Measurements from ENCODE around the gene CDYL.

The CDYL gene, protein sequence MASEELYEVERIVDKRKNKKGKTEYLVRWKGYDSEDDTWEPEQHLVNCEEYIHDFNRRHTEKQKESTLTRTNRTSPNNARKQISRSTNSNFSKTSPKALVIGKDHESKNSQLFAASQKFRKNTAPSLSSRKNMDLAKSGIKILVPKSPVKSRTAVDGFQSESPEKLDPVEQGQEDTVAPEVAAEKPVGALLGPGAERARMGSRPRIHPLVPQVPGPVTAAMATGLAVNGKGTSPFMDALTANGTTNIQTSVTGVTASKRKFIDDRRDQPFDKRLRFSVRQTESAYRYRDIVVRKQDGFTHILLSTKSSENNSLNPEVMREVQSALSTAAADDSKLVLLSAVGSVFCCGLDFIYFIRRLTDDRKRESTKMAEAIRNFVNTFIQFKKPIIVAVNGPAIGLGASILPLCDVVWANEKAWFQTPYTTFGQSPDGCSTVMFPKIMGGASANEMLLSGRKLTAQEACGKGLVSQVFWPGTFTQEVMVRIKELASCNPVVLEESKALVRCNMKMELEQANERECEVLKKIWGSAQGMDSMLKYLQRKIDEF

DNA sequence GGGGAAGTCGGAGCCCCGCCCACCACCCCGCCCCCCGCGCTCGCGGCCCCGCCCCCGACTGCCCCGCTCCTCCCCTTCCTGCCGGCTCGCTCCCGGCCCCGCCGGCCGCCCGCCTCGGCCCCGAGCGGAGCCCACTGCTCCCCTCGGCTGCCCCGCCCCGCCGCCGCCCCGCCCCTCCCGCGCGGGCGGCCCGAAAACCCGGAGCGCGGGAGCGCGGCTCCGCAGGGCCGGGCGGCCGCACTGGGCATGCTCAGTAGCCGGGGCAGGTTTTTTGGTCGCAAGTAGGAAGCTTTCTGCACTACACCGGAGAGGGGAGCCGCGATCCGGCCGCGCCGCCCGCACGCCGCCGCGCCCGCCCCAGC is at the start of gene CDYL:
TSS of gene CDYL (plus strand) at position 274 of the 362 bp plus-strand sequence. CDS start 380 bp downstream, outside the sequence.
- peak; percentile 95 for DNase-seq (ENCODE audit: low spot score)

DNA sequence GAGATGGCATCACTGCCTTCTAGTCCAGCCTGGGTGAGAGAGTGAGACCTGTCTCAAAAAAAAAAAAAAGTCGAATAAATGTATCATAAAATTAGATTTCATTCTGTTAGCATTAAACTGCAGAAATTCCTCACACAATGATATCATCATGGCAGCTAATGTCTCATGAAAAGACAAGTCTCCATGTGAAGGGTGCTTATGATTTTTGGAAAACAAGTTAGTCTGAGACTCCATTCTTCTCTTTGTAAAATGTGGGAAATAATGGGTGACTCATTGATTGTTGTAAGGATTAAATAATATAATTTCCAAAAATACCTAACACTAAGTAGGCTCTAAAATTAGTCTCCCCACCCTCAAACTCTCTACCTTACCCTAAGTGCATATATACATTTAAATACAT is 49.6 kb upstream of the CDYL start:
- DNase-seq (ENCODE audit: low spot score): peak; percentile 52

DNA sequence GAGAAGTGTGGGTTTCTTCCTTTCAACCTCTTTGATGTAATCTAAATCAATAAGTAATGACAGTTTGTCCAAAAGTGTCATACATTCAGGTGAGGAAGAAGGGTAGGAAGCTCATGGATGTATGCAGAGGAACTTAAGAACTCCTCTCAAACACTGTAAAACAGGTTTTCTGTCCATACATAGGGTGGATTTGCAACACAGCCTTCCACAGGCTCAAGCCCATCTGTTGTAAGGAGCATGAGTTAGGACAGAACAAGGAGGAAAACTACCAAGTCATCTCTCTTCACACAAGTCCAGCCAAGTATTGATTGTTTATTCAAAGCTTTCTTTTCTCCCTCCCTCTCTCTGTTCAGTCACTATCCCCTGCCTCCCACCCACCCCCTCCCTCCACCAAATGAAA is 49.0 kb upstream of the CDYL start:
- peak; percentile 75 for DNase-seq (ENCODE audit: low spot score)

DNA sequence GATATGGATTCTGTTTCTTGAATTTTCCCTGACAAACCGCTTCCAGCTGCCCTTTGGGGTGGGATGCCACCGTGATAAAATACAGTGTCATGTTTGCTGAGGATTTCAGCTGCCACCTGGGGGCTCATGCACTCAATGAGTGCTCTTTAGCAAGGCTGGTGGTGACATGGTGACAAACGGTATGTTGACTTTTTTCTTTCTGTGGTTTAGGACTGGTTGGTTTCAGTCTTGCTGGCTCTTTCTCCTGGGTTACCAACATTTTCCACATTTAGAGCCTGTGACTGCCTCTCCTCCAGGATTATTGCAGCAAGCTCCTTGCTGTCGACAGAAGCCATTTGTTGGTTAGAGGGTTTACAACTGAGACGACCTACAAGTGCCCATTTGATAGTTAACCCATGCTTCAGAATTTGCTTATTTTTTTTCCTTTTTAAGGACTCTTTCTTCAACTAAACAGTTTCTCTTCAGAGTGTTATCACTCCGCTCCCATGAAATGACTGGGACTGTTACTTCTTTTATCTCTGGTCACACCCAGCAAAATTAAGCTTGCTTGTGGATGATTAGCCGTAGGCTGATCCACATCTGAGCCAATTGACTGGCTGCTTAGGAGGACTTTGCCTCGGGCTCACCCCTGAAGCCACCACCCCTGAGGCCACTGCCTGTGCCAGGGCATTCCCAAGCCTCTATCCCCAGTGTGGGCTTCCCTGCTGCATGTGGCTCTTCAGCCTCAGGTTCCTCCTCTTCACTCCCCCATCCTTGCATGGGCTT is 48.4 kb upstream of the CDYL start:
- peak; percentile 89 for DNase-seq (ENCODE audit: low spot score)

DNA sequence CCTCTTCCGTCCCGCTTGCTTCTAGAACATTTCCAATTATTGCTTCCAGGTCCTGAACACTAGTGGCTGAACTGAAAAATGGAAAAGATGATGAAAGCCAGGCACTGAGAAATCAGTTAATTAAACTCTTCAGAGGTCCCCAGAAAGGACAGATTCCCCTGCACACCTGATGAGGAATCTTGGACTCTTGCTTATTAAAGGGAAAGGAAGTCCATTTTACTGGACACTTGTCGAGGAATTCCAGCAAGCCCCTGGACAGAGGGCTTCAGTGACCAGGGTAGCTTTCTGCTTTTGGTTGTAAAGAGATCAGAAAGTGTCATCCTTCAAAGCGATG is 47.8 kb upstream of the CDYL start:
- no peak for DNase-seq (ENCODE audit: low spot score)

DNA sequence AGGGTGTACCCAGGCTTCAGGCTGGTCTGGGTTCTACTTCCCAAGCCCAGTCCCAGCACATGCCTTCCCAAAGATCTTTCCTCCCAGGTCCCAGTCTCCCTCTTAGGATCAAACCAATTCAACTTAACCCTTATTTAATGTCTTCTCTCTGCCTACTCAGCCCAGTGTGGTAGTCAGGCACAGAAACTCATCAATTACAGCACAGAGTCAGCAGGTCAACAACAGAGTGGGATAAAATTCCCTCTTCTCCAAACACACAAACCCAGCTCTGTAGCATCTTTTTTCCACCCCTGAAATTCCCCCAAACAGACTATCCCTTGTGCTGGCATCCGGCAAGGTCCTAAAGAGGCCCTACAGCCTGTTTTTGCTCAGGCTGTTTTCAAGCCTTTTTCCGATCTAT is 47.3 kb upstream of the CDYL start:
- DNase-seq (ENCODE audit: low spot score): no peak

DNA sequence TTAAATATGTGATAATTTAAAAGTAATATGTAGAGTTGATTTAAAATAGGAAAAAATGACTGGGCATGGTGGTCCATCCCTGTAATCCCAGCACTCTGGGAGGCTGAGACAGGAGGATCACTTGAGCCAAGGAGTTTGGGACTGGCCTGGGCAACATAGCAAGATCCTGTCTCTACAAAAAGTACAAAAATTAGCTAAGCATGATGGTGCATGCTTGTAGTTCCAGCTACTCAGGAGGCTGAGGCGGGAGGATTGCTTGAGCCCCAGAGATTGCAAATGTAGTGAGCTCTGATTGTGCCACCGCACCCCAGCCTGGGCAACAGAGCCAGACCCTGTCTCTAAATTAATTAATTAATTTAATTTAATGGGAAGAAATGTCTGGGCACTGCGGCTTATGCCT is 44.2 kb upstream of the CDYL start:
- DNase-seq (ENCODE audit: low spot score): no peak

DNA sequence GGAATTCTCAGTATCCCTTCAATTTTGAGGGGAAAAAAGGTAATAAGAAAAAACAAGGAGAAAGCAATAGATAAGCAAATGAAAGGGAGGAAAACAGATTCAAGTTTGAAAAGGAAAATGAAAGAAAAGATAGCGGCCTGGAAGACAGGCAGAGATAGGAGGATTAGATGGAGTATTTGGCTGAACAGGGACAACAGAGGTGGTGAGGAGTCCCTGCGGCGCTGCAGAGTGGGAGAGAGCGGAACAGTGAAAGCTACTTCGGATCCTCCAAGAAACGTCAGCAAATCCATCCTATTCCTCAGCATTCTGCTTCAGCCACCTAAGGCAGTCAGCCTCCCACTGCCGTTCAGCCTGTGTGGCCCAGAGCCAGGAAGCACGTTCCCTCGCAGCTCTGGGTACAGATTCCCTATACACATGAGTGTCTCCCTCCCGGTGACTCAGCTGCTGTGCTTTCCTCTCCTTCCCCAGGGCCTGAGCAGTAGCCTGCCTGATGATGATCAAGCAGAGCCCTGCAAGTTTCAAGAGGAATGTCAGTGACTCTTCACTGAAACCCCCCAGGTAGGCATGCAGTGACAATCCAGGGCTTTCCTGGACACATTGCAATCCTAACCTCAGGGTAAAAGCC is 43.4 kb upstream of the CDYL start:
- DNase-seq (ENCODE audit: low spot score): peak; percentile 79

DNA sequence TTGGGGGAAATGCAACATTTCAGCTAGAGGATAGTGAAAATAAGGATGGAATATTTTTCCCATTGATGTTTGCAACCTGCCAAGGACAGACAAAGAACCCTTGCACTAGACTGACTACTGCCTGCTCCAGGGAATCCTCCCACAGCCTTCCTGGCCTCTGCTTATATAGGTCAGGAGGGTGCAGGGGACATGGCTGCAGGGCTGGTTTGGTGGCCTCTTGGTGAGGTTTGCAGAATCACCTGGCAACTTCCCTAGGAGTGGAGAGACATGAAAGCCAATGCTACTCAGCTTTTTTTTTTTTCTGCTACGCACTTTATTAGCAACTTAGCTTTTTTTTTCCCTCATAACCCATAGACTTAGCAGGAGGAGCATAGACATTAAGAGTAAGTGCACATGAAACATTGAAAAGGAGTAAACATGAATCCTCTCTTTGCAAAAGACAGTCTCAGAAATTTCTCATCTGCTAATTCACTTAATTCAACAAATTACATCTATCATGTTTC is 39.8 kb upstream of the CDYL start:
- no peak for DNase-seq (ENCODE audit: low spot score)

DNA sequence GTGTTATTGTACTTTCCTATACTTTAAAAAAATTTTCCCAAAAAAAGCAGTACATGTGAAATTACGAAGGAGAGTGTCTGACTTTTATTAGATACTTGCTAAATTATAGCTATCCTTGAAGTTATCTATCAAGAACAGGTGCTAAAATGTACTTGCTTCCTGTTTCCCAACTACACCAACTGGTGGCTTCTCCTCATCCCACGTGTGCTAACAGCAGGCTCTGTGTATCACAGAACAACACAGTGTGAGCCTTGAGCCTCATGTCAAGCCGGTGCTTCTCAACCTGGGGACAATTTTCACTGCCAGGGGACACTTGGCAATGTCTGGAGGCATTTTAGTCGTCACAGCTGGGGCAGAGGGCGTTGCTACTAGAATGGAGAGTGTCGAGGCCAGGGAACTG is 36.2 kb upstream of the CDYL start:
- no peak for DNase-seq (ENCODE audit: low spot score)

DNA sequence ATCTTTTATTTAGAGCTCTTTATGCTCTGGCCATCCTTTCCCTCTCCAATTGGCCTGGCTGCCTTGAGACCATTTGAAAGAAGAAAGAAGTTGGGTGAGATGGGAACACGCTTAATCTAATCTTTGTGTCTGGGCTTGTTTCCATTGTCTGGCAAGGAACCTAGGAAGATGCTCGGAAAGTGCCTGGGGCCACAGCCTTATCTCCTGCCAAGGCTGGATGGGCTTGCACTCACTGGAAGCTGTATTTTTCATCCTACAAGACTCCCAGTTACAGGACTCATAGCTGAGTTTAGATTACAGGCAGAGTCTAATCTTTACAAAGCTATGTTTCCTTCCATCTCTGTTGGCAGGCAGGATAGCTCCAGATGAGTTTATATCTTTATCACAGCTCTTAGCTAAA is 33.1 kb upstream of the CDYL start:
- DNase-seq (ENCODE audit: low spot score): no peak

DNA sequence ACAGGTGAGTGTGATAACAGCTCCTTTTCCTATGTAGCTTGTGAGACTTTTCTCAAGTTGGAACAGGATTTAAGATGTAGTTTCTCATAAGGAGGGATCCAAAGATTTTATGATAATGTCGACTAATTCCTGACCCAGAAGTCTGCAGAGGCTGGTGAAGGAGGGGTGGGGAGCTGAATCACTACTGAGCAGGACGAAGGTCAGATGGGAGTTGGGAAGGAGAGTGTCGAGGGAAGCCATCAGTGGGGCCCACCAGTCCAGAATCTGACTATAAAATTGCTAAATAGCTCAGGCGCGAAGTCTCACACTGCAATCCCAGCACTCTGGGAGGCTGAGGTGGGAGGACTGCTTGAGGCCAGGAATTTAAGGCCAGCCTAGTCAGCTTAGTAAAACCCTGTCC is 32.3 kb upstream of the CDYL start:
- no peak for DNase-seq (ENCODE audit: low spot score)

DNA sequence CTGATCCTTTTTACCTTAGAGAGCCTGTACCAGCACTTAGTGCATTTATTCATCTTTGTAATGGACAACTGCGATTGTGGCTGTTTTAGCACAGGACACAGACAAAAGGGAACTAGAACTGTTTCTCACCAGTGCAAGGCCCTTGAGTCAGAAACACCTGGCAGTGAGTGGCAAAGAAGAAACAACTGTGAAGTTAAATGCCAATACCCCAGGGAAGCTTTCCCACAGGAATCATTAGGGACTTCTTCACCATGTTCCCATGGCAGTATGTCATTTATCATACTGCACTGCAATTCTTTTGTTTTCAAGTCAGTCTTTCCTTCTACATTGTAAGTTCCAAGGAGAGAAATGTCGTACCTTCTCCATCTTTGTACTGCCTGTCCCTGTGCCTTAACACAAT is 28.6 kb upstream of the CDYL start:
- no peak for DNase-seq (ENCODE audit: low spot score)

DNA sequence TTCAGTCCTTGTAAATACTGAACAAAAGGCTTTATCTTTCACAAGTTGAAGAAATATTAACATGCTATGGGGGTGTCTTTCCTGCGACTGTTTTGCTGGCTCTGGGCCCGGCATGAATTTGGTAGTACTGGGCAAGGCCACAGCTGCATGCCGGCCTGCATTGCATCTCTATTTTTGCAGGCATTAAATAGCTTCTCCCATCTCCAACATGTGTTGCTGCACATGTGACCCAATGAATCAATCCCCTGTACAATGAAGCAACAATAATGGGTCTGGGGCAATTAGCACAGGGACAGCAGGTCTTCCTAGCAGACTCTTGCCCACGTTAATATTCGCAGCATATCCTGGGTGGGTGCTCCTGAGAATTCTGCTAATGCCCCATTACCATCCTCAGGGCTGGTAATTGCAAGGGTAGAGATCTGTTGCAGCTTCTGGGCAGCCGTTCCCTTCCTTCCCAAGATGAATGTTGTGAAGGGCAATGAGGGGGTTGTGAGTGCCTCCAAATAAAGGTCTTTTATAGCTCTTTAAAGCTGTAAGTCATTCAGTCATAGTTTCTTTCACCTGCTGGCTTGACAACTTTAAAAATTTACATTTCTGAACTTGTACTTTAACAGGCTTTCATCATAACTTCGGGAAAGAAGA is 24.3 kb upstream of the CDYL start:
- no peak for DNase-seq (ENCODE audit: low spot score)

DNA sequence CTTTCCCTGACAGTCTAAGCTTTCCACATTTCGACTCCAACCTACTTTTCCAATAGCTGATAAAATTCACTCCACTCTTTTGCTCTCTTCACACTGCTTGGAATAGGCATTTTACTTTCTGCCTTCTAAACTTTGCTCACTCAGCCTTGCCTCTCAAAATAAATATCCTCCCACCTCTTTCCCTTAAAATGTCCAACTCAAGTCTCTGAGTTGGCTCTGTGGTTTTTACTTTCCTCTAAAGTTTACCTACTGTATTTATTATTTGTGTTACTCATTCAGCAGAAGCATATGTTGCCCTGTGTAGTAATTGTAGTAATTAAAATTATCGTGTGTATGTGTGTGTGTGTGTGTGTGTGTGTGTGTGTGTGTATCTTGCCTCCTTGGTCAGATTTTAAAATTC is 20.0 kb upstream of the CDYL start:
- no peak for DNase-seq (ENCODE audit: low spot score)

DNA sequence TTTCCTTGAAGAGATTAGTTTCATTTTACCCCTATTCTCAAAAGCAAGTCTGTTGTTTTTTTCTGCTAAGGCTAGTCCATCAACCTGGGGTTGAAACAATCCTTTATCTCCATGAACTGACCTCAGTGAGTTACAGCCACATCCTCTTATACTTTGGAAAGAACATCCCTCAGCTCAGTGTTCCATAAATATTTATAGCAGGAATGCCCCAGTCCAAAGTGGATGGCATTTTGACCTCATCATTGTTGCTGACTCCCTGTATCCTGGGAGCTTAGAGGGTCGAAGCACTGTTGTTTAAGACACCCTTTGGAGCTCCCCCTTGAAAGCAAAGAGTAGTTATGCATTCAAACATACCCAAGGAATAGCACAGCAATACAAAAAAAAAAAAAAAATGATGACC is 16.2 kb upstream of the CDYL start:
- no peak for DNase-seq (ENCODE audit: low spot score)

DNA sequence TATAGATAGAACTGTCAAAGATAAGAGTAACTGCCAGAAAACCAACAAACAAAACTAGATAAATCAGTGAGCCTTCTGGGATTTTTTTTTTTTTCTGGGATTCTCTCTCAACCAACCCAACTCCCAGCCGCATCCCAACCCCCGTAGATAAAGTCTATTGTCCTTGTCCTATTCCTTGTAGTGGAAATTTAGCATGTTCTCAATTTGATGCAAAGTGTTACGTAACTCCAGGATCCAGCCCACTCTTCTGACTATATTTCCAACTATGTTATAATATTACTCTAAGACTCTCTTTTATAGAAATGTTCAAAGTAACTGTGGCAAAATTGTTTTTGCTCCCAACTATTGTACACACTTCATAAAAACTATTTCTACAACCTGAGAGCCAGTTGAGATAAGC is 15.4 kb upstream of the CDYL start:
- no peak for DNase-seq (ENCODE audit: low spot score)

DNA sequence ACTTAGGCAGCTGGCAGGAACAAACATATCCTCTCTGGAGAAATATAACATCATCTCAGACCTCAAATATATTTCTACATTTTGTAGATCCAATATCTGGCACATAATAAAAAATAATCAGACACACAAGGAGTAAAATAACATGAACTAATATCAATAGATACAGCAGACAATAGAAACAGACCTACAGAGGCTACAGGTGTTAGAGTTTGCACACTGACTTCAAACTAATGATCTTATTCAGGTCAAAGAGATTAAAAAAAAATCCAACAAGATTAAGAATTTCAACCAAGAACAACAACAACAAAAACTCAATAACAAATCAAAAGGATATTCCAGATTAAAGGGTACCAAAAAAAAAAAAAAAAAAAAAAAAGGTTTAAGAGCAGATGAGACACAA is 13.9 kb upstream of the CDYL start:
- DNase-seq (ENCODE audit: low spot score): no peak

DNA sequence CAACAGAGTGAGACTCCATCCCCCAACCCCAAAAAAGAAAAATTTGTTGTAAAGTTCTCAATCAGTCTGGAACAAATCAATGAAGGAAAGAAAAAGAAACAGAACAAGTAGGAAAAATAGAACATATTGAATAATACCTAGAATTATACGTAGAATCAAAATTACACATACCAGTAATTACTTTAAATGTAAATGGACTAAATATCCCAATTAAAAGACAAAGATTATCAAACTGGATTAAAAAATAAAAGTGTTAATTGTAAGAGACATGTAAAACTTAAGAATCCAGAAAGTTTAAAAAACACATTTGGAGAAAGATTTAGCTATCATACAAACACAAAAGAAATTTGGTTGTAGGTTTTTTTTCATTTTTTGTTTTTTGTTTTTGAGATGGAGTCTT is 12.3 kb upstream of the CDYL start:
- DNase-seq (ENCODE audit: low spot score): no peak

DNA sequence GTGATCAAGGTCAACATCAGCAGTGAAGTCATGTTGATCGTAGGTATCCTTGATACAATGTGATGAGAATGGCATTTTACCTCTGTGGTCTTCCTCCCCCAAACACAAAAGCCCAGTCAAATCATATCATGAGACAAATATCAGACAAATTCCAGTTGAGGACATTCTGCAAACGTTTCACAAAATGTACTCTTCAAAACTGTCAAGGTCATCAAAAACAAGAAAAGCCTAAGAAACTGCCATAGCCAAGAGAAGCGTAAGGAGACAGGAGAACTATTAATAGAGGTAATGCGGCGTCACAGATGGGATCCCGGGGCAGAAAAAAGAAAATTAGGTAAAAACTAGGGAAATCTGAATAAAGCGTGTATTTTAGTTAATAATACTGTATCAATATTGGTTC is 7.4 kb upstream of the CDYL start:
- no peak for DNase-seq (ENCODE audit: low spot score)

DNA sequence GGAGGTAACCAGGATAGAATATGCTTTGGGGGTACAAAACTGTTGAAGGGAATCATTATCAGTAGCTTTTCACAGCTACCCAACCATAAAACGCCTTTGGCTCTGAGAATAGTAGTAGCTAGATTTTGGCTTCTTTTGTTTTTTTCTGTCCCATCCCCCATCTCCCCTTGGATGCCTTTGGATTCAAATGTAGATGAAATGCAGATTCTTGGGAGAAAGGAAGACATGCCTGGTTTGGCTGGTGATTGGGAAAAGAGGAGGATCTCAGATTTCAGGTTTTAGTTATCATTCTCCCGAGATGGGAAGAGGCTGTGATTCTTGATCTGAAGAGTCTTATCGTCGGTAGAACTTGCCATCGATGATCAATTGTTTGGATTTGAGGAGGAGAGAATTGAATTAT is 3.5 kb upstream of the CDYL start:
- no peak for DNase-seq (ENCODE audit: low spot score)

DNA sequence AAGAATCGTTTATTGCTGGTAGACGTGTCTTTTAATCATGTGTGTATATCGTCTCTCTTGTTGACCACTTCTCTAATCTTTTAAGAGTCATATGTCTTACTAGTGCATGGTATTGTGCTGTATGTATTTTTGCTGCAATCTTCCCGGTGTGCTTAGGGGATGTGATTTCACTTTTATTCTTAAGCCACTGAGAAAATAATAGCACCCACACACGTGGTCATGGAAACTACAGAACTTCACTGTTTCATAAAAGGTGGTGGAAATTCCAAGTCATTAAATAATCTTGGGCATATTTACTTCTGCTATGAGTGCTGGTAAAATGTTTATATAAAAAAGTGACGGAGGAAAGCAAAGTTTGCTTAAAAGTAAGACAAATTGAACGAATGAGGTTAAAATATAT is 3.0 kb upstream of the CDYL start:
- no peak for DNase-seq (ENCODE audit: low spot score)
